Body of pancreas (tissue), 4 donors: ENCODE data around the gene DLG2.

ENCODE experiments used
- POLR2A ChIP-seq, 3 donors: fragments of 450-650 bp; IDR thresholded peaks; one replicate each; pipeline ENCODE4 v1.6.1; 2016; ENCODE audit warnings: antibody characterized with exemption in 3 of 3, mild to moderate bottlenecking in 2 of 3
- TF ChIP-seq, protein P1 (sequence below), 7 experiments: fragments of 450-650 bp in 4 of 7; fragments of 200-600 bp in 3 of 7; sonication (generic) in 3 of 7; IDR thresholded peaks; one replicate each; pipeline ENCODE4 v1.5.1; 2016 to 2019; ENCODE audit warnings: antibody characterized with exemption in 7 of 7

- TF ChIP-seq, protein P1, sequence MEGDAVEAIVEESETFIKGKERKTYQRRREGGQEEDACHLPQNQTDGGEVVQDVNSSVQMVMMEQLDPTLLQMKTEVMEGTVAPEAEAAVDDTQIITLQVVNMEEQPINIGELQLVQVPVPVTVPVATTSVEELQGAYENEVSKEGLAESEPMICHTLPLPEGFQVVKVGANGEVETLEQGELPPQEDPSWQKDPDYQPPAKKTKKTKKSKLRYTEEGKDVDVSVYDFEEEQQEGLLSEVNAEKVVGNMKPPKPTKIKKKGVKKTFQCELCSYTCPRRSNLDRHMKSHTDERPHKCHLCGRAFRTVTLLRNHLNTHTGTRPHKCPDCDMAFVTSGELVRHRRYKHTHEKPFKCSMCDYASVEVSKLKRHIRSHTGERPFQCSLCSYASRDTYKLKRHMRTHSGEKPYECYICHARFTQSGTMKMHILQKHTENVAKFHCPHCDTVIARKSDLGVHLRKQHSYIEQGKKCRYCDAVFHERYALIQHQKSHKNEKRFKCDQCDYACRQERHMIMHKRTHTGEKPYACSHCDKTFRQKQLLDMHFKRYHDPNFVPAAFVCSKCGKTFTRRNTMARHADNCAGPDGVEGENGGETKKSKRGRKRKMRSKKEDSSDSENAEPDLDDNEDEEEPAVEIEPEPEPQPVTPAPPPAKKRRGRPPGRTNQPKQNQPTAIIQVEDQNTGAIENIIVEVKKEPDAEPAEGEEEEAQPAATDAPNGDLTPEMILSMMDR (IDR thresholded peaks at IDR 0.05), result no peak
- no peak for TF ChIP-seq POLR2A (IDR thresholded peaks at IDR 0.05)
These were observed 2188.7 kb downstream of the DLG2 start for GRCh38 chr11:83438438-83438837.
